GM12872 (cell line): ENCODE measurements around the gene KCNK15.
A peak's percentile ranks its signal among the peaks of the same experiment; 100 is the strongest.

ENCODE experiments used
- TF ChIP-seq, protein P1 (sequence below): IDR thresholded peaks from 3 replicates; pipeline ENCODE4 v1.5.1; 2011; ENCODE audit warnings: low read depth, mild to moderate bottlenecking, low read length, moderate library complexity; ENCODE audit not compliant: insufficient read depth

Gene KCNK15

DNA sequence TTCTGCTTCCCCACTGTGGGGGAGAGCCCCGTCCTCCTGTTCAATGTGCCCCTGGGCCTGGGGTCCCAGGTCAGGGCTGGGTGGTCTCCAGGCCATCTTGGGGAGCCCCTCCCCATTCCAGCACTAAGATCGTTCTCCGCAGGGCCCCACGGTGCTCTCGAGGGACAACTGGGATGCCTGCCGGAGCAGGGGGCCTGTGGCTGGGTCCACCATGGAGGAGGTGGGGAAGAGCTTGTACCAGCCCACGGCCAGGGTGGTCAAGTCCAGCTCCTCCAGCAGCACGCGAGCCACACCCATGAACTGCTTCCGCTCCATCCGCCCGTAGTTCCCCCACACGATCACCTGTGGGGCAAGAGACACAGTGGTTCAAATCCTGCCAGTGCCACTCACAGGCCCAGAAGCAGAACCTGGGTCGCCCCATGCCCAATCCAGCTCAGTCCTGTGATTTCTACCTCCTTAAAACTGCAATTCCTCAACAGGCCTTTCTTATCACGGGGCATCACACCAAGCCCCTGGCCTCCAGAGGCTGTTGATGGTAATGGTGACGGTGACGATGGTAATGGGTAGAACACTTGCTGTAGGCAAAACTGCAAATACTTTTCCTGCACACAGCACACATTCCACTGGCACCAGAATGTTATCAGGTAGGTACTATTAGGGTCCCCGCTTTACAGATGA is 10.5 kb downstream of the KCNK15 start:
- TF ChIP-seq, protein P1, sequence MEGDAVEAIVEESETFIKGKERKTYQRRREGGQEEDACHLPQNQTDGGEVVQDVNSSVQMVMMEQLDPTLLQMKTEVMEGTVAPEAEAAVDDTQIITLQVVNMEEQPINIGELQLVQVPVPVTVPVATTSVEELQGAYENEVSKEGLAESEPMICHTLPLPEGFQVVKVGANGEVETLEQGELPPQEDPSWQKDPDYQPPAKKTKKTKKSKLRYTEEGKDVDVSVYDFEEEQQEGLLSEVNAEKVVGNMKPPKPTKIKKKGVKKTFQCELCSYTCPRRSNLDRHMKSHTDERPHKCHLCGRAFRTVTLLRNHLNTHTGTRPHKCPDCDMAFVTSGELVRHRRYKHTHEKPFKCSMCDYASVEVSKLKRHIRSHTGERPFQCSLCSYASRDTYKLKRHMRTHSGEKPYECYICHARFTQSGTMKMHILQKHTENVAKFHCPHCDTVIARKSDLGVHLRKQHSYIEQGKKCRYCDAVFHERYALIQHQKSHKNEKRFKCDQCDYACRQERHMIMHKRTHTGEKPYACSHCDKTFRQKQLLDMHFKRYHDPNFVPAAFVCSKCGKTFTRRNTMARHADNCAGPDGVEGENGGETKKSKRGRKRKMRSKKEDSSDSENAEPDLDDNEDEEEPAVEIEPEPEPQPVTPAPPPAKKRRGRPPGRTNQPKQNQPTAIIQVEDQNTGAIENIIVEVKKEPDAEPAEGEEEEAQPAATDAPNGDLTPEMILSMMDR, result 0 out of 3 replicates have a peak, but pooled peaks have one; percentile 1

DNA sequence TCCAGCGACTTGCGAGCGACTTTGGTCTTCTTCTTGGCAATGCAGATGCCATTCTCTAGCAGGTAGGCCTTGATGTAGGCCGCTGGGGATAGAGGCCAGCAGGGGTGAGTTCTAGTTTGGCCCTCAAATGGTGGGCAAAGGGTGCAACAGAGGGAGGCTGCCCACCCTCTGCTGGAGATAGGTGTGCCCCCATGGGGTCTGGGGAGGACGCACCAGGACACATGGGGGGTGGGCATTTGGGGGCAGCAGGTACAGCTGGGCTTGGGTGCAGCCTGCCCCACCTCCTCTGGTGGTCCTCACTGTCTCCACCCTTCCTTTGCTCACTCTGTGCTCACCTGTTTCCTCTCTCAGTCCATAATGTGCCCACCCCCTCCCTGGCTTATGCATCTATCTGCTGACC is 11.3 kb downstream of the KCNK15 start:
- TF ChIP-seq, protein P1, result no peak

DNA sequence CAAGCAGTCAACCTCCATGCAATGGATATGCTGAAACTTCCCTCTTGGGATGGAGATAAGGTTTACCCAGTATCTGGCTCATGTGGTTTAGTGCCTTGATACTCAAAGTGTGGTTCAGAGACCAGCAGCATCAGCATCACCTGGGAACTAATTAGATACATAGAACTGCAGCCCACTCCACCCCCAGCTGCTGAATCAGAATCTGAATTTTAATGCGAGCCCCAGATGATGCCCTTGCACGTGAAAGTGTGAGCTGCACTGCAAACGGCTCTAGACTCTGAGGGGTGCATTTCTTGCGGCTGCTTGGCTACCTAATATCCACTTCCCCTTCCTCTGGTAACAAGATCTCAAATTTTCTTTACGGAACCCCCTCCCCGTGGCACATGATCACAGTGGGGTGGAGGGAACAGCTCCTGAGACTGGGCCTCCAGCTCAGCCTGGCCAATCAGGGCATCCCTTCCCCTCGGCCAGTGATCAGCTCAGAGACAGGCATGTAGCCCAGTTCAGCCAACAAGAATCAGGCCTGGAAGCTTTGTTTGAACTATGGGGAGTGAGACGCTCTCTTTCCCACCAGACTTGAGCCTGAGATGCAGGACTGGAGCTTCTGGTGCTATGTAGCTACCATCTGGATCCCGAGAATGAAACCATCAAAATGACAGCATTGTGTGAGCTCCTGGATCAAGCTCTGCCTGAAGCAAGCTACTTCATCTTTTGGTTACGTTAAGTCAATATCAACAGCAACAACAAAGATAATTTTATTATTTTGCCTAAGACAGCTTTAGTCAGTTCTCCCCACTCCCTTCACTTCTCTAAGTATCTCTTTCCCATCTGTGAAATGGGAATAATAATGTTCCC is 12.8 kb downstream of the KCNK15 start:
- TF ChIP-seq, protein P1, result no peak

DNA sequence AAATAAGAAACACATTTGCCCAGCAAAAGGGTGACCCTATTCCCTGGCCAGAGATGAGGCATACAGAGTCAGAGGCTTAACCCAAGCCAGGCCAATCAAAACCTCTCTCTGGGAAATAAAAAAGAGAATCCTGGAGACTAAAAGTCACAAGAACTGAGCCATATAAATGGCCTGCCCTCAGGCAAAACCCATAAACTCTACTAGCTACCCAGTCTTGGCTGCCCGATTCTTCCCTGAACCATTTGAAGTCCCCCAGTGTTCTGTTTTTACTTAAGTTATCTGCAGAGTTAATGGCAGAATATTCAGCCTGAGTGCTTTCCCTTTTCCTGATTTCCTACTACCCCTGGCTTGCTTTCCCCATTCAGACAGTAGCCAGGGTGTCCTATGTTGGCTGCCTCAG is 13.9 kb downstream of the KCNK15 start:
- TF ChIP-seq, protein P1, result no peak

DNA sequence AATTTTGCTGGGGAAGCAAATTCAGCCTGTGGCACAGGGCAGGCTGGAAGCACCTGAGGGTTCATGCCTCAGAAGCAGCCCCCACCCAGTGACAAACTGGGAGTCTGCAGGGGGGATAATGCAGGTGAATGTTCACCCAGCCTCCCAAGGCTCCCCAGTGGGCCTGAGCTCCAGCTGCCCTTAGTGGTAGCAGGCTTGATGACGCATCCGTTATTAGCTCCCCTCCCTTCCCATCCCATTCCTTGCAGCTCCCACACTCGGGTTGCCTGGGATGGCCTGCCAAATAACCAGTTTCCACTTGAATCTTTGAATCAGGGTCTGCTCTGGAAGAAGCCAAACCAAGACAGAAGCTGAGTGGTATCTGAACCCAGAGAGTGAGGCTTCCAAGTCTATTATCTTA is 15.8 kb downstream of the KCNK15 start:
- TF ChIP-seq, protein P1, result no peak

DNA sequence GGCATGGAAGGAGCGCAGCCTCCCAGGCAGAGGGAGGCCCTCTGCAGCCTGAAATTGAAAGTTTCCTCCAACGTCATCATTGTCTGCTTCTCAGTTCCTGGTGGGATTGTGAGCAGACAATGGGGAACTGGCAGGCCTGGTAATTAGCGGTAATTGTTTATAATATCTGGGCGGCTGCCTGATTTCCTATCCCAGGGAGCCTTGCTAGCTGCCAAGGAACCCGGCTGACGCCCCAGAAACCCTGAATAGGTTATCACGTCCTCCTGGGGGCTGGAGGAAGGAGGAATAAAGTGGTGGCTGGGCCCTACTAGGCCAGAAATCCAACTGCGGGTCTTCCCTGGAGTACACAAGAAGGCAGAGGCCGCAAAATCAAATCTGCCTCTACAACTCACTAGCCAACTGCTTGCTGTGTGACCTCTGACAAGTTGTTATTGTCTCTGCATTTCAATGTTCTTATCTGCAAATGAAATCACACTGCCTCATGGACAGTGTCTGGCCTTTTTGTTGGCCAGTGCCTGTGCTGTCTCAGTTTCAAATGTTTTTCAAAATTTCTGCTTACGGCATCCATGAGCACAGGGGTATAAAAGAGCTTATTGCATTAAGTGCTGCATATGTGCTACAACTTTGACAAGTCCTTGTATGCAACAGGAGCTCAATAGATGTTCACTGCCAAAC is 16.9 kb downstream of the KCNK15 start:
- TF ChIP-seq, protein P1, result no peak

DNA sequence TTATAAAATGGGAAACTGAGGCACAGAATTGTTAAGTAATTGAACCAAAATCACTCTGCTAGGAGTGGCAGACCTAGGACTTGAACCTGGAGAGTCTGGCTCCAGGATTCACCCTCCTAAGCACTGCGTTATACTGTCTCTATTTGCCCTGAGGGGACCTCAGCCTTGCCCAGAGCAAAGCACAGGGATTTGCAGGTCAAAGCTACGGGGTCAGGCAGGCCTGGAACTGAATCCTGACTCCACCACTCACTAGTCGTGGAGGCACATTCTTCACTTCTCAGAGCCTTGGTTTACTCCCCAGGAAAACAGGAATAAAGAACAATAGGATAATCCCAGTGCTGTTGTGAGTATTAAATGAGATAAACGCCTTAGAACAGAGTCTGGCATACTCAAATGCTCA is 19.4 kb downstream of the KCNK15 start:
- TF ChIP-seq, protein P1, result no peak
